Fibroblast of skin of scalp (primary cell): ENCODE results near the gene CDC42BPG. TPM values are rescaled to one million over a fixed set of nuclear protein-coding genes. Genes with fewer than 3 reads are reported as not detected.

ENCODE experiments used
- DNase-seq: peaks from one replicate; pipeline ENCODE4 v3.0.0-alpha.2; 2013
- polyA plus RNA-seq, 2 experiments: library from polyadenylated mRNA; unstranded; fragments of 120-200 nt; gene quantifications; one replicate each; pipeline ENCODE4 v1.2.1, GENCODE V29; 2013; ENCODE audit not compliant: insufficient read length in 2 of 2

CDC42BPG gene, protein sequence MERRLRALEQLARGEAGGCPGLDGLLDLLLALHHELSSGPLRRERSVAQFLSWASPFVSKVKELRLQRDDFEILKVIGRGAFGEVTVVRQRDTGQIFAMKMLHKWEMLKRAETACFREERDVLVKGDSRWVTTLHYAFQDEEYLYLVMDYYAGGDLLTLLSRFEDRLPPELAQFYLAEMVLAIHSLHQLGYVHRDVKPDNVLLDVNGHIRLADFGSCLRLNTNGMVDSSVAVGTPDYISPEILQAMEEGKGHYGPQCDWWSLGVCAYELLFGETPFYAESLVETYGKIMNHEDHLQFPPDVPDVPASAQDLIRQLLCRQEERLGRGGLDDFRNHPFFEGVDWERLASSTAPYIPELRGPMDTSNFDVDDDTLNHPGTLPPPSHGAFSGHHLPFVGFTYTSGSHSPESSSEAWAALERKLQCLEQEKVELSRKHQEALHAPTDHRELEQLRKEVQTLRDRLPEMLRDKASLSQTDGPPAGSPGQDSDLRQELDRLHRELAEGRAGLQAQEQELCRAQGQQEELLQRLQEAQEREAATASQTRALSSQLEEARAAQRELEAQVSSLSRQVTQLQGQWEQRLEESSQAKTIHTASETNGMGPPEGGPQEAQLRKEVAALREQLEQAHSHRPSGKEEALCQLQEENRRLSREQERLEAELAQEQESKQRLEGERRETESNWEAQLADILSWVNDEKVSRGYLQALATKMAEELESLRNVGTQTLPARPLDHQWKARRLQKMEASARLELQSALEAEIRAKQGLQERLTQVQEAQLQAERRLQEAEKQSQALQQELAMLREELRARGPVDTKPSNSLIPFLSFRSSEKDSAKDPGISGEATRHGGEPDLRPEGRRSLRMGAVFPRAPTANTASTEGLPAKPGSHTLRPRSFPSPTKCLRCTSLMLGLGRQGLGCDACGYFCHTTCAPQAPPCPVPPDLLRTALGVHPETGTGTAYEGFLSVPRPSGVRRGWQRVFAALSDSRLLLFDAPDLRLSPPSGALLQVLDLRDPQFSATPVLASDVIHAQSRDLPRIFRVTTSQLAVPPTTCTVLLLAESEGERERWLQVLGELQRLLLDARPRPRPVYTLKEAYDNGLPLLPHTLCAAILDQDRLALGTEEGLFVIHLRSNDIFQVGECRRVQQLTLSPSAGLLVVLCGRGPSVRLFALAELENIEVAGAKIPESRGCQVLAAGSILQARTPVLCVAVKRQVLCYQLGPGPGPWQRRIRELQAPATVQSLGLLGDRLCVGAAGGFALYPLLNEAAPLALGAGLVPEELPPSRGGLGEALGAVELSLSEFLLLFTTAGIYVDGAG (N-terminal part only)
- 0.20 TPM for polyA plus RNA-seq (2013, experiment 1 of 2; ENCODE audit: insufficient read length)
- 0.30 TPM for polyA plus RNA-seq (2013, experiment 2 of 2; ENCODE audit: insufficient read length)

DNA sequence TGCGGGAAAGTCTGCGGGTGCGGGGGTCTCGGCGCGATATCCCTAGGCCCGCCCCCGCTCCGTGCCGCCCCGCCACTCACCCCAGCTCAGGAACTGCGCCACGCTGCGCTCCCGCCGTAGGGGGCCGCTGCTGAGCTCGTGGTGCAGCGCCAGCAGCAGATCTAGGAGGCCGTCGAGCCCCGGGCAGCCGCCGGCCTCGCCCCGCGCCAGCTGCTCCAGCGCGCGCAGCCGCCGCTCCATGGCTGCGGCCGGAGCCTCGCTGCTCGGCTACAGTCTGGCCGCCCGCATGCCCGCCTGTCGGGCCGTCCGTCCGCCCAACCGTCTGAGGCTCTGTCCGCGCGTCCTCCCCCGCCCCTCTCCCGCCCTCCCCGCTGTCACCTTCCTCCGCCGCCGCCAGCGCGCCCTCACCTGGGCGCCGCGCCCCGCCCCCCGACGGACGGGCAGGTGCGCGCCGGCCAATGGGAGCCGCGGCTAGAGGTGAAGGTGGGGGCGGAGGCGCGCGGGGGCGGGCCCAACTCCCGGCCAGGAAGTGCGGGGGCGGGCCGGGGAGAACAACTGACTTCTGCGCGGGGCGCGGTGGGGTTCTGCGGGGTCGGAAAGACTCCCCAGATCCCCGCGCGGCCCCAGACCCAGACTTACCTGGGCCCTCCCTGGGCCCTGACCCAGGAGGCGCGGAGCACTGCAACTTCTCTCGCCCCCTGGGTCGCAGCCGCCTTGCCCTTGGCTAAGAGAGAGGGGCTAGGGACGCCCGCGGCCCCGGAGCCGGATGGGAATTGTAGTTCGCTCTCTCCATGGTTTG, at the start of gene CDC42BPG:
TSS of gene CDC42BPG (minus strand) at position 324 of the 799 bp plus-strand sequence. CDS start at position 240, 84 bp downstream.
- DNase-seq, result peak; percentile 64

DNA sequence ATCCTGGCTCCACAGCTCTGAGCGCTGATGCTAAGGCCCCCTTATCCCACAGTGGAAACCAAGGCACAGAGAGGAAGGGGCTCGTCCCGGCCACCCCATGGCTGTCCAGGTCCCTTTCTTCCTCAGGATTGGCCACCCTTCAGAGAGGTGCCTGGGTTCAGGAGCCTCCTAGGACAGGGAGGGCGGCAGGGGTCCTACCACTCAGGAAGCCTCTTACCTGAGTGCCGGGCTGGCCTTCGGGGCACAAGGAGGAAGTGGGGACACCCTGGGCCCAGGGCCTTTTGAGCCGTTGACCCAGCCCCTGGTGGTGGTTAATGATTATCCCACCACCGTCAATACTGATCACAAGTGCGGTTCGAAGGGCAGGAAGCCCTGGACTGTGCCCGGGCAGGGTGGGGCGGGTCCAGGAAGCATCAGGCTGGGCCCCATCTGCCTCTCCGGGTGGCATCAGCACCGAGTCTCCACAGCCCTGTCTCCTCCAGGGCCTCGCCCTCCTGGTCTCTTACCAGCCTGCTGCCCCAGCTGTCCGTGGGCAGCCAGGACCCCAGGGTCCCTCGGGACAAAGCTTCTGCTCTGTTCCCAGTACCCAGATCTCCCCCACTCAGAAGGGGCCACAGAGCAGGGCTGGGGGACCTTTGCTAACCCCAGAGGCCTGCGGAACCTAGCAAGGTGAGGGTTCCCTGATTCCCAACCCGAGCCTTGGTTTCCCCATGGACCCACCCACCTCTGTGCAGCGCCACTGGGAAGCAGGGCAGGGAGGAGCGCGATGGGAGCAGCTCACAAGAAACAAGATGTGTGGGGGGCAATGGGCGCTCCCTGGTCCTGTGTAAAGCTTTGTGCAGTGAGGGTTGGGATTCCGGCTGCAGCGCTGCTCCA, 49.0 kb upstream of the CDC42BPG start:
- no peak for DNase-seq

DNA sequence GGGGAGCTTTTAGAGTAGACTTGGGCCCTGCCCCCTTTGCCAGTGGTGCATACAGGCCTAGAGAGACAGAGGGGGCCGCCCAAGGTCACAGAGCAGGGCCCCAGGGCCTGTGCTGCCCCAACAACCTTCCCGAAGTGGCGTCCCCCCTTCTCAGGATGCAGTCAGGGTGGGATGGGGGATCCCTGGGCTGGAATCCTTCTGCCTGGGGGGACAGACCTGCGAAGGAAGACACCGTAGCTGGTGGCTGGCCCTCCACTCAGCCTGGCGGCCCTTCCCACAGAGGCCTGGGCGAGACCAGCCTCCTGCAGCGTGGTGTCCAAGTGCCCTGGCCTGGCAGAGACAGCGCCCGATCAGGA, 48.4 kb upstream of the CDC42BPG start:
- DNase-seq, result no peak

DNA sequence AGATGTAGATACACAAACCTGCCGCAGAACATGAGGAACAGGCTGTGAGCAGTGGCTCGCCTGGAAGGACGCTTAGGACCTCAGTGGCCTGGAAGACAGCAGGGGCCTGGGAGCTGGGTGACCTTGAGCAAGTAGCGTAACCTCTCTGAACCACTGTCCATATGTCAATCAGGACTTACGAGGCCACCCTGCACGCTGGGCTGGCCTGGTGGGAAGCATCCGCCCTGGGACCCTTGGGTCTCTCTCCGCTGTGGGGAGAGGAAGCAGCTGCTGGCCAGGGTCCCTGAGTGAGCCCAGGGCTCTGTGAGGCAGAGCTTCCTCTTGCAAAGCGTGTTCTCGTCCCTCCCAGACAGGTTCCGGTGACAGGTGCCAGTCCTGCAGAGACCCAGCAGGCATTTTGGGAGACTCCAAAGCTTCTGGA, 48.0 kb upstream of the CDC42BPG start:
- DNase-seq, result no peak

DNA sequence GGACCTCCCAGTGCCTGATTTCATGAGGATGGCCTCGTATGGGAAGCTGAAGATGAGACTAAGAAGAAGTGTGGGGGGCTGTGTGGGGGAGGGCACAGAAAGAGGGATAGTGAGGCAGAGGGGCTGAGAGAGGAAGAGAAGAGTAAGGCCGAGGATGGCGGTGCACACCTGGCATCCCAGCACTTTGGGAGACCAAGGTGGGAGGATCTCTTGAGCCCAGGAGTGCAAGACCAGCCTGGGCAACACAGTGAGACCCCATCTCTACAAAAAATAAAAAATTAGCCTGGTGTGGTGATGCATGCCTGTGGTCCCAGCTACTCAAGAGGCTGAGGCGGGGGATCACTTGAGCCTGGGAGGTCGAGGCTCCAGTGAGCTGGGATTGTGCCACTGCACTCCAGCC, 47.4 kb upstream of the CDC42BPG start:
- no peak for DNase-seq

DNA sequence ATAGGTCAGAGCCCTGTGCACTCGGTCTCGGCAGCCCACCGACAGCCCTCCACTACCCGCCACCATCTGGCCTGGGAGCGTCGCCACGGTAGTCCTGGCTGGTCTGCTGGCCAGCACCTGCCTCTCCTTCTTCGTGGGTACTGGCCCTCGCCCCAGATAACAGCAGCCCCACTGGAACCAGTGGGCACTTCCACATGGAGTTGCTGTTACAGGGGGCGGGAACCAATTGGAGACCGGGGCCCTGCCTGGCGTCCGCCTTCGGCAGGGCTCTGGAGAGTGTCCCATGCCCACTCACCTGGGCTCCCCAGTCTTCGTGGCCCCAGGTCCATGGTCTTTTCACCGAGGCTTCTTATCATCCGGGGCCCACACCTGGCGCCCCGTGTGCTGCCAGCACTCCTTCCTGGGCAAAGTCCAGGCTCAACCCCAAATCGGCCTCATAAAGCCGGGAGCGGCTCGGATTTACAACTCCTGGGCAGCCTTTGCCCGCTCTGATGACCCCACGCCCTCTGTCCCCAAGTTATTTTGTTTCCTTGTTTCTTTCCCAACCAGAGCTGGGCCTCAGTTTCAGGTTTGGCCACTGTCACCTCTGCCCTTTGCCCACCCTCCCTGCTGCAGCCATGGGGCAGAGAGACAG, 46.9 kb upstream of the CDC42BPG start:
- no peak for DNase-seq

DNA sequence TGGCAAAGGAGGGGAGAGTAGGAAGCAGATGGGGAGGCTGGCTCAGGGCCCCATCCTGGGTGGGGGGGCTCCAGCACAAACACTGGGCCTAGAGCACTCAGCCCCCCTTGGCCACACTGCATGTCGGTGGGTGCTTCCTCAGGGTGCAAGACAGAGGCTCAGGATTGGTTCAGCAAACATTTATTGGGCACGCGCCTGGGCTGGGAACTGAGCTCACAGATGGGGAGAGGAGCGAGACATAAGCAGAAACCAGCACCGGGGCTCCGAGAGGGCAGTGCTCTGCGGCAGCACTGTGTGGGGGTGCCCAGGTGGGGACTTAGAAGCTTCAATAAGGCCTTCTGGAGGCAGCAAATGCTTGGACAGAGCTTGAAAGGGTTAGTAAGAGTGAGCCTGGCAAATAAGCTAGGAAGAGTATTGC, 46.1 kb upstream of the CDC42BPG start:
- no peak for DNase-seq

DNA sequence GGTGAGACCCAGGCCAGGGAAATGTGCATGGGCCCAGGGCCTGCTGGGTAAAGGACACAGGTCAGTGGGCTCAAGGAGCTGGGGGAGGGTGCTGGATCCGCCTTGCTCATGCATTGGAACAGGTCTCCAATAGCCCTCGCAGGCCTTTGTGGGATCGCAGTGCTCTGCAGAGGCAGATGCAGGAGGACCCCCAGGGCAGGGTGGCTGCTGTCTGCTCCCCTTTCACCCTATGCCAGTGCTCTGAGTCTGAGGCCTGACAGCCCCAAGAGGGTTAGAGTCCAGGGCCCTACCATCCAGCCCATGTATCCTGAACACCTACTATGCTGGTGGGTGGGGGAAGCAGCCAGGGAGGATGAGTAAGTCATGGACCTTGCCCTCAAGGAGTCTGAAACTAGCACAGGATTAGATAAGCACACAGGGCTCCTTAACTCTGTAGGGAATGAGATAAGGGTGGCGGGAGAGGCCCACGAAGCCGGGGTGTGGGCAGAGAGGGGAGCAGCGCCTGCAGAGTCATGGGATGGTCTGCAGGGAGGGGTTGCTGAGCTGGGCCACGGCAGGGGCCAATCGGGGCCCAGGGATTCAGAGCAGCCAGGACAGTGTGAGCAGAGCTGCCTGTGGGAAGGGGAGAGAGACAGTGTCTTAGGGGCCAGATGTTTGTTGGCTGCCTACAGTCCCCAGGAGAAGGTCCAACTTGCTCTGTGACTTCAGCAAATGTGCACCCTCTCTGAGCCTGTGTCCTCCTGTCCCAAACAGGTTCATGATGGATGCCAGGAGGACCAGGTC, 44.5 kb upstream of the CDC42BPG start:
- no peak for DNase-seq

DNA sequence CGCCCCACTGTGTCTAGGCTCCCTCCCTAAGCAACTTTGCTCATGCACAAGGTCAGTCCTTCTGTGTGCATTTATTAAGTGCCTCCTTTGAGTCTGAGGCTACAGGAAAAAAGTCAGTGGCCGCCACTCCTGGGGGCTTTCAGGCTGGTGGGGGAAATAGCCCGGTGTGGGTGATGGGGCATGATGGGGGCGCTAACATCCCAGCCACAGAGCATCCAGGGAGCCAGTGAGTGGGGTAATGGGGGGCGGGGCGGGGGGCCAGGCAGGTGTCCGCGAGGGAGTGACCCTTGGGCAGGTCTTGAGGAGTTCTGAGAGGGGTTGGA, 43.9 kb upstream of the CDC42BPG start:
- no peak for DNase-seq

DNA sequence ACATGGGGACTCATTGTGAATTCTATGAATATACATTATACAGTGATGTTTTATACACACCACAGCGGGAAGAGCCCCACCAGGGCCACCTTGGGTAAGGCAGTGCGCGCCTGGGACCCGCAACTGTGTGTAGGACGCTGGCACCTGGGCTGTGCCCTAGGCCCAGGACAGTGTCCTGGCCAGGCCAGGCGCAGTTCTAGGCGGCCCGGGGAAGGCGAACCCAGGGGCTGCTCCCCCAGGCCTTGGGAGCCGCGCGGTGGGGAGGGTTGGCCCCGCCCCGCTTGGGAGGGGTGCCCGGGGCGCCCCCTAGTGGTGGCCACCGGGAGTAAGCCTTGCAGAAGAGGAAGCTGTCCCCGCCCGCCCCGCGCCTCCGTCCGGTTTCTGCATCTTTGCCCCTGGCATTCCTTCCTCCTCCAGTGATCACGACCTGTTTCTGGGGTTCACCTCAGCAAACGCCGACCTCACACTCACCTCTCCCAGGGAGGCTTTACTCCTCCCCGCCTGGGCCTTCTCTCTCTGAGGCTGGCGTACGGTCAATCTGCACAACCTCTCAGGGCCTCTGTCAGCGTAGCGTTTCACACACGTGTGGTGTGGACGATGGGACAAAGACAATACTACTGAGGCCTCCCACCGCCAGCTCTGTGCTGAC, 43.4 kb upstream of the CDC42BPG start:
- DNase-seq, result peak; percentile 72

DNA sequence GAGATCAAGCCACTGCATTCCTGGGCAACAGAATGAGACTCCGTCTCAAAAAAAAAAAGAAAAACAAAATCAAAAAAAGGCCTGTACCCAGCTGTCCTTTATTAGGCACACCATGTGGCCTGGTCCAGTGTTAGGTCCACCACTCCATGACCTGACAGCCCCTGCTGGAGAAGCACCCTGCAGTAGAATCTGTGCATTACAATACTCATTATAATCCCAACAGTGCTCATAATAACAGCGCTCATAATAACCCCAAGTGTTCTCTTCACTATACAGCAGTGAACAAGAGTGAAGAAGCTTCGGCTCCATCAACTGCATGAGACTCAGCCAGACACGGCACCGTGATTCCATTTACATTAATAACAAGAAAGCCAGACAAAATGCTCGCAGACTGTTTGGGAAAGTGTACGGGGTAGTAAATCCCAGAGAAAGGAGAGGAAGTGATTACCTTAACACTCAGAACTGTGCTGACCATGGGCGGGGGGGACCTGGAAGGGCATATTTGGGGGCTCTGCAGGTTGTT, 42.8 kb upstream of the CDC42BPG start:
- DNase-seq, result no peak

DNA sequence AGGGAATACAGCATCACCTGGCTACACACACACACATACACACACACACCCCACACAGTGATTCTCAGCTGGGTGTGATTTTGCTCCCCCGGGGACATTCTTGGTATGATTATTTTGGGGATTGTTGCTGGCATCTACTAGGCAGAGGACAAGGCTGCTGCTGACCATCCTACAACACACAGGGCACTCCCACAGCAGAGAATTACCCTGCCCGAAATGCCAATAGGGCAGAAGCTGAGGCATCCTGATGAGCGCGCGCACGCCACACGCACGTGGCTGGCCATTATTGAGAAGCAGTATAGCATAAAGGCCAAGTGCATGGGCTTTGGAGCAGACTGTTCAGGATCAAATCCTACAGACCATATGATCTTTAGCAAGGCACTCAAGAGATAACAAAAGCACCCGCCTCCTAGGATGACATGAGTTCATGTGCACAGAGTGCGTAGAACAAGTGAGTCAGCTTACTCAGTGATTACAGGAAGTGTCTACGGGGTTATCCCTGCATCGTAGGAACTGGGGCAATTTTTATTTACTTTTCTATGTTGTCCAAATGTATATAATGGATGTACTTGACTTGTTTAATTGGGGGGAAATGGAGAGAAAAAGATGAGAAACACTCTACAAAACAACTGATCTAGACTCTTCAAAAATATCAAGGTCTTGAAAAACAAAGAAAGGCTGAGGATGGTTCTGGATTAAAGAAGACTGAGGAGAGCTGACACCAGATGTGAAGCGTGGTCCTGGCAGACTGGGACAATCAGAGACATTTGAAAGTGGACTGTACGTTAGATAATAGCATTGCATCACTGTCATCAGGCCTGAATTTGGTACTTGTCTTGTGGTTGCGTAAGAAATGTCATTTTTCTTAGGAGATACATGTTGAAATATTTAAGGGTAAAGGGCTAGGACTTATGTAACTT, 41.2 kb upstream of the CDC42BPG start:
- DNase-seq, result peak; percentile 29

DNA sequence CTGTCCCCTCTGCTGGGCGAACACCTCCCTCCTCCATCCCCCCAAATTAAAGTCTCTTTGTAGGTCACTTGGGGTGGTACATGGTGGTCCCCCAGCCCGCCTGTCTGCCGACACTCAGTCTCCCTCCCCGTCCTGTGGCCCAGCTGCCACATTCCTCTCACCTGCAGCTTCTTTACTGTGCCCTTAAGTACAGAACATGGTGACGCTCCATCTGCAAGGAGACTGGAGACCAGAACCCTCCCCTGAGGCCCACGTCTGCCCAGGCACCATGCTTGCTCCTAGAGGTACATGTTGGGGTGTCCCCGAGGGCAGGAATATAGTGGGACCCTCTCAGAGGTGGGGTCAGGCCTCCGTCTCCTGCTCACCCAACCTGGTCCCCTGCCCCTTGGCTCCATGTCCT, 39.6 kb upstream of the CDC42BPG start:
- no peak for DNase-seq

DNA sequence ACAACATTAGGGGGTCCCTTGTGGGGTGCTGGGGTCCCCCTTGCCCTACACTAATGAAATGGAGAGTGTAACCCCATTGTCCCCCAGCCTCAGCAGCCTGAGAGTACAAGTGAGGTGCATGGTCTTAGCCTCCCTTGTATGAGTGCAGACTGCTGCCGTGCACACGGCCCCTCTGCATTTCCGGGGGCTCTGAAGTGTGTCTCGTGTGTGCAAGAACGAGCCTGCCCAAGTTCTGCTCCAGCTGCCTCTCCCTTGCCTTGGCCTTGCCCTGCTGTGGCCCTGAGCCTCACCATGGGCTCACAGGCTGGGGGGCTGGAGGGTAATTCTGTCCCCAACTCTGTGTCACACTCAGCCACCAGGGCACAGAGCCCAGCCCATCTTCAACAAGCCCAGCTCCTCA, 39.1 kb upstream of the CDC42BPG start:
- DNase-seq, result no peak

DNA sequence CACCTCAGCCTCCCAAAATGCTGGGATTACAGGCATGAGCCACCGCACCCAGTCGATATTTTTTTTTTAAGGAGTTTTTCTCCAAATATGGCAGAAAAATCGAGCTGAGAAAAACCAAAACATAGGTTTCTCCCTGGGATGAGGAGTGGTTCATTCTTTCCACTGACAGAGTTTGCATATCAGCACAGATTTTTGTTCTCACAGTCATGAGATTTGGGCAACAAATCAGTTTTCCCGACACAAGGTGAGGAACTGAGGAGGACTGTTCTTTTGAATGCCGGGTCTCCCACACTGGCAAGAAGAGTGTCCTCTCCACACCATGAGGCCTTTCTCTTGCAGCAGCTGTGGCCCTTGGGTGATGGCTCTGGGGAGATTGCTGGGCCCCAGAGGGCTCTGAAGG, 37.8 kb upstream of the CDC42BPG start:
- DNase-seq, result no peak

DNA sequence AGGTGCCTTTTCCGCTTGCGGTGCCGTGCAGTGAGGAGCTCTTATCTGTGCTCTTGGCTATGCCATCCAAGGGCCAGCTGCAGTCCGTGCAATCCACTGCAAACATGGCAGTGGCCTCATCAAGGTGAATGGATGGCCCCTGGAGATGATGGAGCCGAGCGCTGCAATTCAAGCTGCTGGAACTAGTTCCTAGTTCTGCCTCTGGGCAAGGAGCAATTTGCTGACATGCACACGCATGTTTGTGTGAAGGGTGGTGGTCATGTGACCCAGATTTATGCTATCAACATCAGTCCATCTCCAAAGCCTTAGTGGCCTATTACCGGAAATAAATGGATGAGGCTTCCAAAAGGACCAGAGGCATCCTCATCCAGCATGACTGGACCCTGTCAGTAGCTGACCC, 37.0 kb upstream of the CDC42BPG start:
- no peak for DNase-seq

DNA sequence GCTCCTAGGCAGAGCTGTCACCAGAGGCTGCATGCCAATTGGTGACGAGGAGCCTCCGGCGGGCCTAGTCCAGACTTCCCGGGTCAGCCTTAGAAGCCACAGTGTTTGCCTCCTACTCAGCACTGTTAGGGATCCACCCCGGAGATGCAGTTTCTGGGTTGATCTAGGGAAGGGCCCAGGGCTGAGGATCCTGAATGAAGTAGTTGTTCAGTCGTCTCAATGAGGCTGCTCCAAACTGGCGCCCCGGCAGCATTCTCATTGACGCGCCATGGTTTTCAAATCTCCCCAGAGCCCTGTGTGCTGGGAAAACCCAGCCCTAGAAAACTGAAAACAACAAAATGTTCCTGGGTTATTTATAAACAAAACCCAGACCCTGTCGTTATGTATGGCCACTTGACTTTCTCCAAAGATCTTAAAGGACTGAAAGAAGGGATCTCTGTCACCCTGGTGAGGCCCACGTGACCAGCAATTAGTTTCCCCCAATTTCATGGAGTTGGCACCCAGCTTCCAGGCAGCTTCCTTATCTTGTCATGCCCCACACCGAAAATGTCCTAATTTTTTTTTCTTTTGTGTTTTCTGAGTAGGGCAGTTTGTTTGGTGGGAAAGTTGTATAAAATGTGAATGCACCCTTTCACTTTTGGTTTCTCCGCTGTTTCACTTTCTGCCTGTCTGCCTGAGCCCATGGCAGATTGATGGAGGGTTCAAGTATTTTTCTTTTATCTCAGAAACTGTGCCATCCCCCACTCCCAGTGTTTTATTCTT, 36.0 kb upstream of the CDC42BPG start:
- no peak for DNase-seq
